Large intestine (tissue), 3 donors: ENCODE results near the gene ARMH4. TPM values are rescaled to one million over a fixed set of nuclear protein-coding genes. Genes with fewer than 3 reads are reported as not detected.

Experiments used
- DNase-seq, 2 donors: peaks; one replicate each; pipeline versions ENCODE4 v3.0.0 to v3.0.0-alpha.2; 2013
- H3K27ac ChIP-seq: one replicate; pipeline ENCODE4 v1.5.1; 2013; ENCODE audit warnings: low read length
- H3K27me3 ChIP-seq: 2 replicates; pipeline ENCODE4 v1.6.1; 2013; ENCODE audit warnings: low read length; ENCODE audit not compliant: control insufficient read depth, insufficient read depth
- H3K36me3 ChIP-seq: 2 replicates; pipeline ENCODE4 v1.6.1; 2013; ENCODE audit warnings: low read length; ENCODE audit not compliant: control insufficient read depth, insufficient read depth
- H3K4me1 ChIP-seq: one replicate; pipeline ENCODE4 v1.6.1; 2013; ENCODE audit warnings: low read length; ENCODE audit not compliant: control insufficient read depth, insufficient read depth
- H3K4me3 ChIP-seq: one replicate; pipeline ENCODE4 v1.5.1; 2013; ENCODE audit warnings: low read length
- H3K9me3 ChIP-seq: one replicate; pipeline ENCODE4 v1.6.1; 2013; ENCODE audit warnings: mild to moderate bottlenecking, low read depth, low read length, moderate library complexity; ENCODE audit not compliant: control insufficient read depth
- WGBS: methylation state at CpG from one replicate; pipeline ENCODE4 v1.1.5; 2013; ENCODE audit warnings: low lambda C conversion rate; ENCODE audit not compliant: insufficient coverage; 5-methylcytosine and 5-hydroxymethylcytosine counted together
- polyA plus RNA-seq: library from polyadenylated mRNA; unstranded; fragments of 120-200 nt; gene quantifications from one replicate; pipeline ENCODE4 v1.2.1, GENCODE V29; 2013

The ARMH4 gene
- polyA plus RNA-seq, 1 donor, result 3.8 TPM

DNA sequence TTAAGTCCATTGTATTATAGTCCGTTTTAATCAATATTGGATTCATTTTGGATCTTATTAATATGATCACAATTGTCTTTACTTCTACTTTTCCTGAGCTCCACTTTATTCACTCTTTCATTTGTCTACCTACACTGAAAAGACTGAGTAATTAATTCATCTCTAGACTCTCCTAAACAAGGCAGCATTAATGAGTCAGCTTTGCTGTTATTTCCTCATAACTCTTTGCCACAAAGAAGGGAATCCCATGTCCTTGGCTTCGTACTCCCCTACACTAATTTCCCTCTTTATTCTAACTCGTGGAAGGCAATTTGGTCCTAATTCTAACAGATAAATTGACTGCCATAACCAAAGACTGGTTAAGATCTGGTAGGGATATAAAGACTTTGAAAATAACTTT, 91.9 kb downstream of the ARMH4 start:
- no peak for DNase-seq
- Histone ChIP-seq H3K27ac (no peak overlapping the region), H3K27me3 (no peaks in the 10 kb centered on the region), H3K4me3 (no peak overlapping the region), H3K9me3 (no peaks in the 10 kb centered on the region), H3K4me1 (no peaks in the 10 kb centered on the region), H3K36me3 (no peaks in the 10 kb centered on the region)
- 87% methylated on average over 3 of the region's 3 CpGs for WGBS

DNA sequence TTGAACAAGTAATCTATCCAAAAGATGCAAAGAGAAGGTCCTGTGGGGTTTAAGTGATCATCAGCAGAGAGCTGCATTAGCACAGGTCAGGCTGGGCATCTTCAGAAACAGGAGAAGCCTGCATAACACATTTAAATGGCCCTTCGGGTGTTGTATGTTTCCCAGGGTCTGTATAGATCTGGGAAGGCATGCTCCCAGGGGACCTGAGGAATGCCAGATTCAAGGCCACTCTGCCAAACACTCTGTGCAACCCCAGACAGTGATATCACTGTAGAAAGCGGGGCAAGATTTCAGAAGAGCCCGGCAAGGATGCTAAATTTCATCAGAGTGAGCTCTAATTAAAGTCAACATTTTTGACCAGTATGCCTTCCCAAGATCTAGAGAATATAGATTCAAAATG, 92.9 kb downstream of the ARMH4 start:
- Histone ChIP-seq H3K9me3 (no peaks in the 10 kb centered on the region), H3K4me3 (no peak overlapping the region), H3K36me3 (no peaks in the 10 kb centered on the region), H3K4me1 (no peaks in the 10 kb centered on the region), H3K27me3 (no peaks in the 10 kb centered on the region), H3K27ac (no peak overlapping the region)
- DNase-seq, result no peak
- WGBS, result no CpG with 5 or more reads among the region's 3 CpGs

DNA sequence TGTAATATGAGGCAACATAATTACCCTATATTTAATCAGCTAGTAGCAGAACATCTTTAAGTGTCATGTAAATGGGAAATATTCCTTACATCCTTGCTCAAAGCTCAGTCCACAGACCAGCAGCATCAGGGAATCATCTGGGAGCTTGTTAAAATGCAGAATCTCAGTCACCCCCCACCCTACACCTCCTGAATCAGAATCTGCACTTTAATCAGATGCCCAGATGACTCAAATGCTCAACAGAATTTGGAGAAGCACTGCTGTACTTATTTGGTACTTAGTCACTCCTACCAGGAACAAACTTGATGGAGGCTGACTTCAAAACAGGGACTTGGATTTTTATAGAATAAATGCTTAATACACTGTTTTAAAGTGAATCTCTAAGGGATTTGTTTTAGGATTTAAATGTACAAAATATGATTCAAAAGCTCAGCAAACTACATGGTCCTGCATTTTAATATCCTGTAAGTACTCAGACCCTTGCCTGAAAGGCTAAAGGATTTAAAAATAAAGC, 96.5 kb downstream of the ARMH4 start:
- H3K27me3 ChIP-seq, result no peaks in the 10 kb centered on the region
- no peak for DNase-seq
- H3K9me3 ChIP-seq, result no peaks in the 10 kb centered on the region
- no peak overlapping the region for H3K4me3 ChIP-seq
- H3K27ac ChIP-seq, result no peak overlapping the region
- H3K4me1 ChIP-seq, result no peaks in the 10 kb centered on the region
- H3K36me3 ChIP-seq, result no peaks in the 10 kb centered on the region

DNA sequence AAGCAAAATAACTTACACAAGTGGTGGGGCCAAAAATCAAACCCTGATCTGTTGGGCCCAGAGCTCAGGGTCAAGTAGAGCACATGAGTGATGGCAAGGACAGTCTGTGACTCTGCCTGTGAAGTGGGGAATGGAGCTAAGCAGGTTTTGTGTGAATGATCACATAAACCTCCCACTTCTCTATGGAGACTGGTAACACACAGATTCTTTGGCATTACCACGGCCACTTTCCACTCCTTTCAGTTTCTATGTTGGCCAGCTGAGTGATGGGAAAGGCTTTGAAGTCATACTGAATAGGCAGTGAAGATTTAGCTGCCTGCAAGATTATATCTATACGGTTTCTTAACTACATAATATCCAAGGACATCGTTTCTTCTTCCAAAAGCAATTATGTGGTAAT, 97.9 kb downstream of the ARMH4 start:
- Histone ChIP-seq H3K36me3 (no peaks in the 10 kb centered on the region), H3K9me3 (no peaks in the 10 kb centered on the region), H3K4me3 (no peak overlapping the region), H3K4me1 (no peaks in the 10 kb centered on the region), H3K27ac (no peak overlapping the region), H3K27me3 (no peaks in the 10 kb centered on the region)
- WGBS, result 67% methylated on average over 1 of the region's 3 CpGs
- no peak for DNase-seq

DNA sequence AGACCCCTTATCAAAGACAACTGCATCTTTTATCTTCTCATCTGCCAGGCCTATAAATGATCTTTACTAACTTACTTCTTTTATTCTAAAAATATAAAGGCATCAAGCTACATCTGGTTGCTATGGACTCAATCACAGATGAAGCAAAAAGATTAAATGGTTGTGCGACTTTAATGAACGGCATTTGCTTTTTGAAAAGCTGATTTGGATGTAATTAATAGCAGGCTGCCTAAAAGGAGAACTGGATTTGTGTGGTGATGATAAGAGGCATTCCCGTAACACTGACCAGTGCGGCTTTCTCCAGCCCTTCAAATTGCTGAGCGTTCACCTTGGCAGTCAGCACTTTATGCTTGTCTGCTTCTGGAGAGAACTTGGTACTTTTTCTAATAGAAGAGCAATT, 103.8 kb downstream of the ARMH4 start:
- no CpG with 5 or more reads among the region's 5 CpGs for WGBS
- peaks cover 2% of the 10 kb centered on the region for H3K27me3 ChIP-seq
- no peaks in the 10 kb centered on the region for H3K9me3 ChIP-seq
- H3K36me3 ChIP-seq, result no peaks in the 10 kb centered on the region
- DNase-seq, result no peak
- H3K4me1 ChIP-seq, result no peaks in the 10 kb centered on the region
- no peak overlapping the region for H3K4me3 ChIP-seq
- no peak overlapping the region for H3K27ac ChIP-seq

DNA sequence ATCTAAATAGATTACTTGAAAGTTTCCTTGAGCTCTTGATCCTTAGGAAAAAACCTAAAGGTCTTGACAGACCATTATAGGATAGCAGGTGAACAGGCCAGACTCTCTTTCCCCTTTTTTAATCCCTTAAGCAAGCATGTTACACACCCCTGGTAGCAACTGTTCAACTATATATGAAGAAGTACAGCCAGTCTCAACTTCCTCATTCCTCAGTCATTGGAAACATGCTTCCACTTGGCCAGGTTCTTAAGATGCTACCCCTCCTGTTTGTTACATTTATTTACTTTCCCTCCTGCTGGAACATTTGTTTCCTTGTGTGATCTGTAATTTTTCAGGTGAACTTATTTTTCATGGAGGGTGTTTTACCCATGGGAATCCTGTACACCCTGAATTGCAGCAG, 124.1 kb downstream of the ARMH4 start:
- Histone ChIP-seq H3K4me1 (no peaks in the 10 kb centered on the region), H3K9me3 (no peaks in the 10 kb centered on the region), H3K27me3 (no peaks in the 10 kb centered on the region), H3K27ac (no peak overlapping the region), H3K4me3 (no peak overlapping the region), H3K36me3 (no peaks in the 10 kb centered on the region)
- DNase-seq, result no peak

DNA sequence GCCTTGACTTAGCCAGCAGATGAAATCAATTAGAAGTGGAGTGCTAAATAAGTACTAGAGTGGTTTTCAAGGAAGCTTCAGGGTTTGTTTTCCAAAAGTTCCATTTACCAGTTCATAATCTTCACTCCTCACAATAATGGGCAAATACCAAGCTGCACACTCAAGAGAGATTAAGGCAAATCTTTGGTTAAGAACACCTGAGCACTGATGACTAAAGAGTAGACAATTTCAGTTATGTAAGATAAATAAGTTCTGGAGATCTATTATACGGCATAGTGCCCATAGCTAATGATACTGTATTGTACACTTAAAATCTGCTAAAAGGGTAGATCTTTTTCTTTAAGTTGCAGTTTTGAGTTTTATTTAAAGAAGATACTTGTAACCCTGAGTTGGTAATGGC, 125.0 kb downstream of the ARMH4 start:
- no CpG with 5 or more reads among the region's 1 CpG for WGBS
- H3K27ac ChIP-seq, result no peak overlapping the region
- H3K27me3 ChIP-seq, result no peaks in the 10 kb centered on the region
- H3K9me3 ChIP-seq, result no peaks in the 10 kb centered on the region
- no peaks in the 10 kb centered on the region for H3K36me3 ChIP-seq
- no peak overlapping the region for H3K4me3 ChIP-seq
- no peaks in the 10 kb centered on the region for H3K4me1 ChIP-seq
- DNase-seq, result no peak

DNA sequence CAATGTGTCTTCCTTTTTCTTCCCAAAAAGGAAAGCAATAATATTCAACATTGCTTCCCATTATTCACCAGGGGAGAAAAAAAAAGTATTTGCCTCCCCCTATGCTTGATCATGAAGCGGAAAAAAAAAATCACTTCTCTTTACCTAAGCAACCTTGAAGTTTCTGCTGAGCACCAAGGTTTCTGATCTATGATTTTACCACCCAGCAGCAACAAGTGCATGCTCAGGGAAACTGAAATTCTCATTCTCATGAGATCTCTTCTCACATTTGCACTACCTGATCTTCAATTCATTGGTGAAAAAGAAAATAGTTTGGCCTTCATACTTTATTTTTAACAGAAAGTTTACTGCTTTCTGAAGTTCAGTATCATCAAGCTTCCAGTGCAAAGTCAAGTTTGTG, 125.8 kb downstream of the ARMH4 start:
- no peak overlapping the region for H3K4me3 ChIP-seq
- H3K4me1 ChIP-seq, result no peaks in the 10 kb centered on the region
- no peaks in the 10 kb centered on the region for H3K36me3 ChIP-seq
- H3K27ac ChIP-seq, result no peak overlapping the region
- no peaks in the 10 kb centered on the region for H3K9me3 ChIP-seq
- no CpG with 5 or more reads among the region's 1 CpG for WGBS
- no peak for DNase-seq
- H3K27me3 ChIP-seq, result no peaks in the 10 kb centered on the region

DNA sequence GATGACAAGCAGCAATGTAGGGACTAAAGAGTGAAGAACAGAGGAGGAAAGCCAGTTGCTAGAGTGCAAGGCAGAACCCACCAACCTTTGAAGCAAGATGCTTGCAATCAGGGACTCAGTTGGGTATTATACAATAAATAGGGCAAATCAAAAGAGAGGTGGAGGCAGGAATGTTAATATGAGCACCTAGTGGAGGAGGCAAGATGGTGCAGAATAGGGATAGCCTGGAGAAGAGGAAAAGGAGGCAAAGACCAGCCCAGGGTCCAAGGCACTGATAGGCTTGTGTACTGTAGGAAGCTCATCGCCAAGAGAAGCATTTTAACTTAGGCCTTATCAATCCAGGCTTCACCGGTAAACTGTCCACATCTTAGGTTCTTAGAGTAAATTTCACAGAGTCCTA, 137.2 kb downstream of the ARMH4 start:
- no peaks in the 10 kb centered on the region for H3K36me3 ChIP-seq
- no peak overlapping the region for H3K4me3 ChIP-seq
- no CpG with 5 or more reads among the region's 2 CpGs for WGBS
- no peaks in the 10 kb centered on the region for H3K9me3 ChIP-seq
- H3K4me1 ChIP-seq, result no peaks in the 10 kb centered on the region
- no peak for DNase-seq
- no peaks in the 10 kb centered on the region for H3K27me3 ChIP-seq
- no peak overlapping the region for H3K27ac ChIP-seq

DNA sequence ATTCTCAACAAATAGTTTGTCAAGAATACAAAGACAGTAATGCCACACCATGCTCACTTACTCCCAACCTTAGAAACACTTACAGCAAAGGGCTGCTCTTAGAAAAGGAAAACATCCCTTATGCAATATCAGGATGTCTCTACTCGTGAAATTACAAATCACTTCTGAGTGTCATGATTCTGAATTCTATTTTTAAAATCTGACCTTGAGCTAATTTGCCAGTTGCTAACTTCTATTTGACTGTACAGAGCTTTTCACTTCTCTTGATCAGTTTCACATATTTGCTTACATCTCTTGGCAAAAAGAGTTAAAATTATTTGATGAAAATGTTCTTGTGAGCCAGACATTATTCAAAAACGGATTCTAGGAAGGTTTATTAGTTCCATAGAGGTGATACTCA, 149.4 kb downstream of the ARMH4 start:
- WGBS, result 85% methylated on average over 2 of the region's 2 CpGs
- no peaks in the 10 kb centered on the region for H3K27me3 ChIP-seq
- DNase-seq, result no peak

DNA sequence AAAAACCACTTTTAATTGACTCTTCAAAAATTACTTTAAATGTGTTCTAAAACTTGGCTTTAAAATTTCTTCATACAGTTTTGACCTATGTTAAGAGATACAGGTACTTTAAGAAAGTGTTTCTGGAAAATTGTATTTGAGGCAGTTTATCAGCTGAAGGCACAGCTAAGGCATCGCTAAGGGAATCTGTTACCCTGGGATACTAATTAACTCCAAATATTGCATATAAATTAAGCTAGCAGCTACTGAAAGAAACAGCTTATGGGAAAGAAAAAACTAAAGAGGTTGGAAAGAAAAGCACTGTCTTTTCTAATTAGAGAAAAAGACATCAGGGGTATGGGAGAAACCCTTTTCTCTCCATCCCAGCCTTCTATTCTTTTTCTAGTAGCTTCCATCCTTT, 152.0 kb downstream of the ARMH4 start:
- no peak overlapping the region for H3K27ac ChIP-seq
- H3K9me3 ChIP-seq, result no peaks in the 10 kb centered on the region
- DNase-seq, result no peak
- 100% methylated on average over 1 of the region's 1 CpG for WGBS
- H3K36me3 ChIP-seq, result no peaks in the 10 kb centered on the region
- no peak overlapping the region for H3K4me3 ChIP-seq
- no peaks in the 10 kb centered on the region for H3K4me1 ChIP-seq
- no peaks in the 10 kb centered on the region for H3K27me3 ChIP-seq

More for the DNA sequence above, 149.4 kb downstream of the ARMH4 start:
- H3K36me3 ChIP-seq, result no peaks in the 10 kb centered on the region
- H3K4me1 ChIP-seq, result no peaks in the 10 kb centered on the region
- H3K27ac ChIP-seq, result no peak overlapping the region
- no peaks in the 10 kb centered on the region for H3K9me3 ChIP-seq
- no peak overlapping the region for H3K4me3 ChIP-seq
